Measurements from ENCODE around the gene HRAS.
A peak's percentile ranks its signal among the peaks of the same experiment; 100 is the strongest.

The HRAS gene

DNA sequence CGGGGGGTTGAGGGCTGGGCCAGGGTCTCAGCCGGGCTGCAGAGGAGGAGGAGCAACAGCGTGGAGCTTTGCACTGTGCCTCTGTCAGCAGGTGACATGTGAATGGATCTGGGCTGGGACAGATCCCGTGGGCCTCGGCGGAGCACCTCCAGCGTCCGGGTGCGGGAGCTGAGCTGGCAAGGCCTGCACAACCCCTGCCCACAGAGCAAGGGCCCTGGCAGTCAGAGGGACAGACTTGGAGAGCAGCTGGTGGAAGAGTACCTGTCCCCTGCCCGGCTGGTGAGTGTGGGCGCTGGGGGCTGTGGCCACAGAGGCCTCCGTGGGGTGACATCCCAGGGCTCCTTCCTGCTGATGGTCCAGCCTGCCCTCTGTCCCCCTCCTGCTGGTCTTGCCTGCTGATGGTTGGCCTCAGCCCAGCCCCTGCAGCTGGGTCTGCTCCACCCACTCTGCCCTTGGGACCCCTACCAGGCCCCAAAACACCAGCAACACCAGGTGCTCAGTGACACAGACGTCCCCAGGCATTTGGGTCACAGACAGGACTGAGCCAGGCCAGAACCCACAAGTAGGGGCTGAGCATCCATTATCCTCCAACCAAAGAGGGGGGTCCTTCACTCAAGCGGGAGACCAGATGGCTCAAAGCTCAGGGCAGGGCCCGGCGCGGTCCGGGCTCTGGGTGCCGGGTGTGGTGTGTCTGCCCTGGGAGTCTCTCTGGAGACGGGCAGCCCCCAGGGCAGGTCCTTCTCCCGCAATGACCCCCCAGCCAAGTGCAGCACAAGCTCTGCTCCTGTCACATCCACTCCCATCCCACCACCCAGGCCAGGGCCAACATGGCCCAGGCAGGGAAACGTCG lies 5.4 kb upstream of the HRAS start:
- no peak for TF ChIP-seq CTCF (conservative IDR thresholded peaks at IDR 0.05; ENCODE audit: low read length)
- DNase-seq (ENCODE audit: low read depth), result no peak
- no peak overlapping the region for H3K4me3 ChIP-seq (ENCODE audit: low read length)

- DNase-seq (ENCODE audit: low read depth), result no peak
- no peak for TF ChIP-seq CTCF (conservative IDR thresholded peaks at IDR 0.05; ENCODE audit: low read length)
- H3K4me3 ChIP-seq (ENCODE audit: low read length), result no peak overlapping the region
Measured at GRCh38 chr11:539971-540481, 4.7 kb upstream of the HRAS start.

DNA sequence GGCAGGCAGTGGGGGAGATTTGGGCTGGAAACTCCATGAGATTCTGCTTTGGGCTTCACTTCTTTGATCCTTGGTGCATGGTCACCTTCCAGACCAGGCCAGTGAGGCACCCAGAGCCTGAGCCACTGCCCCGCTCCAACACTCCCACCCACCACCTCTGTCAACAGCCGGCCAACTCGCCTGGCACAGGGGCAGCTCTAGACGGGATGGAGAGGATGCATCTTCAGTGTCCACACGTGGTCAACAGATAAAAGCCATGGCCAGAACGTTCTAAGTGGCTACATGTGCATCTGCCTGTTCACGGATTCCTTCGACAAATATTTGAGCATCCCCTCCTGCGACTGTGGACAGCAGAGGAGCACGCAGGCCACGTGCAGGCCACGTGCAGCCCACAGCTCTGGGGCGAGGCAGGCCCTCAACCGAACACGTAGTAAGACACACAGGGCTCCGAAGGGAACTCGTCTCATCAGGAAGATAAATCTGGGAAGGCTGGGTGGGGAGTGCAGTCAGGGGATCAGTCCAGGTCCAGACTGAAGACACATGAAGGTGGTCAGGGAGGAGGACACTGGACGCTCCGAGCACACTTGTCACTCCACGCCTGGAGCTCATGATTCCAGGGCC lies 3.2 kb upstream of the HRAS start:
- DNase-seq (ENCODE audit: low read depth), result no peak
- no peak for TF ChIP-seq CTCF (conservative IDR thresholded peaks at IDR 0.05; ENCODE audit: low read length)
- H3K4me3 ChIP-seq (ENCODE audit: low read length), result no peak overlapping the region

GRCh38 chr11:537622-538430 lies 2.5 kb upstream of the HRAS start:
- no peak for DNase-seq (ENCODE audit: low read depth)
- TF ChIP-seq CTCF (conservative IDR thresholded peaks at IDR 0.05; ENCODE audit: low read length), result no peak
- H3K4me3 ChIP-seq (ENCODE audit: low read length), result peak overlapping the region; percentile 38

- peak; percentile 79 for DNase-seq (ENCODE audit: low read depth)
- no peak for TF ChIP-seq CTCF (conservative IDR thresholded peaks at IDR 0.05; ENCODE audit: low read length)
- peak within 1 kb of the TSS; percentile 38 for H3K4me3 ChIP-seq (ENCODE audit: low read length)
Measured at GRCh38 chr11:536841-537621, 1.7 kb upstream of the HRAS start, which contains the start of gene LRRC56. LRRC56 (plus strand) TSS chr11:537527; CDS start chr11:540685, 3,158 bp downstream.

GRCh38 chr11:535210-535518 lies 212 bp downstream of the HRAS start:
- no peak for DNase-seq (ENCODE audit: low read depth)
- no peak for TF ChIP-seq CTCF (conservative IDR thresholded peaks at IDR 0.05; ENCODE audit: low read length)
- peak overlapping the region; percentile 72 for H3K4me3 ChIP-seq (ENCODE audit: low read length)
